Liver (tissue), 3 donors: Measurements from ENCODE around the gene POLG.

ENCODE experiments used
- CTCF ChIP-seq: fragments of 150-350 bp; IDR thresholded peaks from 2 replicates; pipeline ENCODE4 v1.5.1; 2017; ENCODE audit warnings: improper control_type of control experiment, low read depth, low read length; ENCODE audit not compliant: missing input control
- GABPA ChIP-seq, 2 donors: IDR thresholded peaks in 1 of 2; conservative IDR thresholded peaks in 1 of 2; 2 replicates each; pipeline ENCODE4 v1.6.1; 2016; ENCODE audit warnings: antibody characterized with exemption in 2 of 2, mild to moderate bottlenecking in 1 of 2, moderate library complexity in 1 of 2
- MAX ChIP-seq: IDR thresholded peaks from 2 replicates; pipeline ENCODE4 v1.6.1; 2016; ENCODE audit warnings: antibody characterized with exemption
- REST ChIP-seq: IDR thresholded peaks from 2 replicates; pipeline ENCODE4 v1.6.1; 2016; ENCODE audit warnings: antibody characterized with exemption, mild to moderate bottlenecking
- SP1 ChIP-seq: IDR thresholded peaks from 2 replicates; pipeline ENCODE4 v1.6.1; 2018; ENCODE audit warnings: antibody characterized with exemption, mild to moderate bottlenecking
- TAF1 ChIP-seq: conservative IDR thresholded peaks from 2 replicates; pipeline ENCODE4 v1.6.1; 2016; ENCODE audit warnings: antibody characterized with exemption, mild to moderate bottlenecking
- YY1 ChIP-seq: IDR thresholded peaks from 2 replicates; pipeline ENCODE4 v1.6.1; 2016; ENCODE audit warnings: antibody characterized with exemption, mild to moderate bottlenecking
- donor health status: healthy.
- donor health status: healthy.

GRCh38 chr15:89352476-89352875 lies 17.9 kb upstream of the POLG start:
- TF ChIP-seq YY1 (no peak), CTCF (no peak), REST (no peak), MAX (no peak), GABPA (IDR thresholded peaks at IDR 0.05 in 1 of 2, conservative IDR thresholded peaks at IDR 0.05 in 1 of 2) (no peak), TAF1 (no peak), SP1 (no peak)
